HG03025 (cell line): Measurements from ENCODE around the gene C5orf15.
"Not testable (repeated sequence)": the region's sequence is repeated elsewhere in the genome, so short reads cannot be mapped to it uniquely, and the experiment has no call there.

Experiments
- ATAC-seq: cut with Tn5 transposase; IDR thresholded peaks from one replicate; pipeline ENCODE4 v1.9.1; 2021; ENCODE audit warnings: mild to moderate bottlenecking, moderate library complexity; ENCODE audit not compliant: unreplicated experiment, low FRiP score

The C5orf15 gene

DNA sequence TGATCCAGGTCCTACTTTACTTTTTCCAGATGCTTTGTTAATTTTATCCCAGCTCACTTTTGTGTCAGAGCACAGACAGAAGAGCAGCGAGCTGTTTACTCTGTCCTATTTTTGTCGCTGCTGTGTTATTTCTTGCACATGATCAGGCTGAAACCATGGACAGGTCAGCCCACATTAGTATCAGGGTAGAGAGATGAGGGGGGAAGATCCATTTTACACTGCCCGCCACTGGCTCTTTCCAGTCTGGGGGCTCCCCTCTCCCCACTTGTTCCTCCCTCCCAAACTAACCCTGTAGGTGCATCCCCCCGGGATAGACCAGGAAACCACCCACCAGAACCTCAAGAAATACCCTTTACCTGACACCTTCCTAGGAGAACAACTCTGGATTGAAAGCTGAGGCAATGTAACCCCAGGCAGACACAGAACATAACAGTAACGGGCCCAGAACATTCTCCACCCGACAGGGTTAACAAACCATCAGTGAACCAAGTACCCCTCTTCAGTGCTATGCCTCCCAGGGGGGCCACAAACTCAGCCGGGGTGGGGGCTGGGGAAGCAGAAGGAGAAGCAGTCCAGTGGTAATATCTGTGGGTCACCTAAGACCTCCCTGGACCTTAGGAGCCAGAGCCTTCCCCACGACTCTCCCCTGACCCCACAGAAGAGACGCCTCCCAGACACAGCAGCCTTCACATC is 26.0 kb upstream of the C5orf15 start:
- ATAC-seq: no peak

GRCh38 chr5:133993185-133993936 is 24.9 kb upstream of the C5orf15 start:
- no peak for ATAC-seq

DNA sequence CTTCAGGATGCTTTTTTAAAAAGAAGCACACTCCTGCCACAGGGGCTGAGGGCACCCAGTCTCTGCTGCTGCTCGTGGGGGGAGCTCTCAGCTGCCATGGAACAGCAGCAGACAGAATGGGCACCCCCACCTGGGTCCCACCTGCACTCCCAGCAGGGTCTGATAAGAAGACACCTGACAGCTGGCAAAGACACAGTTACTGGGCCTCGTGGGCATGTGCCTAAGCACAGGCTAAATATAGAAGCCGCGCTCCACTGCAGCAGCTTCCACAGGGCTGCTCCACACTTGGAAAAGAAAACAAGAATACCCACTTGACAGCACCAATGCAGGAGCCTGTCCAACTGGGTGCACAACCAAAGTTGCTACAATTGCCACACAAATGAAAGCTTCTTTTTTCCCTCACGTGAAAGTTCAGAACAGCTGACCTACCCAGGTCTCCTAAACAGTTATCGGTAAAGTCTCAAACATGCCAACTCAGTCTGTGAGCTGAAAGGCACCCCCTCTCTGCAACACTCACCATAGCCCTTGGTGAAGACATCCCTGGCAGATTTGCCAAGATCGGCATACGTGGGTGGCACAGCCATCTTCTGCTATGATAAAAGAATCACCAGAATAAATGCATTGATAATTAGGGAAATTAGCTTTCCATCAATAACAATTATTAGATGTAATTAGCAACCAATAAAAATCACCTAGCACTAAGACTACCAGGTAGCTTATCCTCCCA is 24.2 kb upstream of the C5orf15 start:
- no peak for ATAC-seq

DNA sequence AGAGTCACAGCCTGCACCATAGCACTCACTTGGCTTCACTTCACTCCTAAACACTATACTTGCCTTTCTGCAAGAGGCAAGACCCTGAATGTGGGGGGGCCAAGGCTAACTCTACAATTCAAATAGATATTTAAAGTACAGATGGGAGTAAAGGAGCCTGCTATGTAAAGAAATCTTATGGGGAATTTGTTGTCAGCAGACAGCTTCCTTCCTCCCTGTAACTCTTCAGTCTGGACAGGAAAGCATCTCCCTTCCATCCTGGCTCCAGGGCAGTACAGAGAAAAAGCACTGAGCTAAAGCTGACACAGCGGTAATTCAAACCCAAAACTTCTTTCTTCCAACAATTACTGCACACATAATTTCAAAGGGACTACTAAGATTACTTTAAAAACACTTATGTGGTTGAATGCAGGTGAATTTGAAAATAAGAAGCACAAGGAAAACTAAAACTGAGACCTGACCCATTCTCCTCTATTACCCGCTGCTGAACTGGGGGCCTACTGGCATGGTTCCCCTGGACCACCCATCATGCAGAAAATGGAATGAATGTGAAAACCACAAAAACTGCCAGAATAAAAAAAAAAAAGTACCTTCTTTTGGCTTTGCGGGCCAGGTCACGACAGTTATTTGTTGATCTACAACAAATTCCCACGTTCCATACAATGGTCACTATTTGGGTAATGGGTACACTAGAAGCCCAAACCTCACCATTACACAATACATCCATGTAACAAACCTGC is 22.9 kb upstream of the C5orf15 start:
- ATAC-seq: no peak

DNA sequence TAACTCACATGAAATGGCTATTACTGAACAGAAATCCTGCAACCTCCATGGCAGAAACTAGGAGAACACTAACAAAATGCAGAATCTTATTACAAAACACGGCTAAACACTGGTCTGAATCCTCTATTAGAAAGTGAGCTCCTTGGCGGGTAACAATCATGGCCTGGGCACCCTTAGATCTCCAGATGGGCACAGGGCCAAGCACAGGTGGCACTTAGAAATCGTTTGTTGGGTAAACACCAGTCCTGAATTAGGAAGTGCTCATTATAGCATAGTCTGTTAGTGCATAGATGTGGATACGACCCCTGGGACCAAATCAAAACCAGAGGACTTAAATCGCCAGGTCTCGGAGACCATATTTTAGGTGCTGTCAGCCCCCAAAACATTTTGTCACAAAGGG is 22.0 kb upstream of the C5orf15 start:
- no peak for ATAC-seq

- ATAC-seq: no peak
These were observed 17.2 kb upstream of the C5orf15 start for GRCh38 chr5:133985540-133986180.

DNA sequence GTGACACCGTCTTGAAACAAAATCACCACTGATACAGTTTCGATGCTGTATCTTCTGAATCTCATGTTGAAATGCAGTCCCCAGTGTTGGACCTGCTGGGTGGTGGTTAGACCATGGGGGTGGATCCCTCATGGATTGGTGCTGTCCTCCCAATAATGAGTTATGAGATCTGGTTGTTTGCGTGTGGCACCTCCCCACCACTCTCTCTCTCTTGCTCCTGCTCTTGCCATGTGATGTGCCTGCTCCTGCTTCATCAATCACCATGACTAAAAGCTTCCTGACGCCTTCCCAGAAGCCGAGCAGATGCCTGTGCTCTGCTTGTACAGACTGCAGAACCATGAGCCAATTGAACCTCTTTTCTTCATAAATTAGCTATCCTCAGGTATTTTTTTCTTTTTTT is 15.2 kb upstream of the C5orf15 start:
- no peak for ATAC-seq

DNA sequence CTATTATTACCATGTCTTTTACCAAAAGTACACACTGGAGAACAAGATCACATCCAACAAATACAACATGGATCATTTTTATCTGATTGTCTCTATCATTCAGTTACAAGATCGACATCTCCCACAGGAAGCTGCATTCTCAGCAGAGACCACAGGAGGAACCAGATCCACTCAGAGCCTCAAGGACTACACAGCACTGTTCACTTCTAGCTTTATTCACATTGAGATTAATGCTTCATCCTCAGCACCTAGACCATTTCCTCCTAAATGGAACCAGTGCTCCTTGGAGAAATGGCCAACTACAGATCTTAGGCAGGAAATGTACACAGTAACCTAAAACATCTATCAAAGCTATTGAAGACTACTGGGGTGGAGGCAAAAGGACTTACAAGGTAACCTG is 13.3 kb upstream of the C5orf15 start:
- ATAC-seq: no peak

GRCh38 chr5:133980652-133981051 is 12.2 kb upstream of the C5orf15 start:
- no peak for ATAC-seq

- ATAC-seq: no peak
These were observed 10.5 kb upstream of the C5orf15 start for GRCh38 chr5:133978943-133979342.

DNA sequence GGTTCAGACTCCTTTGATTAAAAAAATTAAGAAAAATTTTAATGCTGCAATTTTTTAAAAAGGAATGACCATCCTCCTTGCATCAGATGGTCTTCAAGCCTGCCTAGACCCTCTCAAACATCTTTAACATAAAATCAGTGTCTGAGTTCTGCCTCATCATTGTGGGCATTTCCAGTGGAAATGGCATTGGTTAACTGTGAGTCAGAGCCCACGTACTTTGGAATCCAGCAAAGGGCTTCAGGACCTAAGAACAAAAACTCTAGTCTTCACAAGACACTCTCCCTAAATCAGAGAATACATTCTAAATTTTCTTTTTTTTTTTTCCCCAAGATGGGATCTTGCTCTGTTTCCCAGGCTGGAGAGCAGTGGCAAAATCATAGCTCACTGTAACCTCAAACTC is 9.4 kb upstream of the C5orf15 start:
- no peak for ATAC-seq

DNA sequence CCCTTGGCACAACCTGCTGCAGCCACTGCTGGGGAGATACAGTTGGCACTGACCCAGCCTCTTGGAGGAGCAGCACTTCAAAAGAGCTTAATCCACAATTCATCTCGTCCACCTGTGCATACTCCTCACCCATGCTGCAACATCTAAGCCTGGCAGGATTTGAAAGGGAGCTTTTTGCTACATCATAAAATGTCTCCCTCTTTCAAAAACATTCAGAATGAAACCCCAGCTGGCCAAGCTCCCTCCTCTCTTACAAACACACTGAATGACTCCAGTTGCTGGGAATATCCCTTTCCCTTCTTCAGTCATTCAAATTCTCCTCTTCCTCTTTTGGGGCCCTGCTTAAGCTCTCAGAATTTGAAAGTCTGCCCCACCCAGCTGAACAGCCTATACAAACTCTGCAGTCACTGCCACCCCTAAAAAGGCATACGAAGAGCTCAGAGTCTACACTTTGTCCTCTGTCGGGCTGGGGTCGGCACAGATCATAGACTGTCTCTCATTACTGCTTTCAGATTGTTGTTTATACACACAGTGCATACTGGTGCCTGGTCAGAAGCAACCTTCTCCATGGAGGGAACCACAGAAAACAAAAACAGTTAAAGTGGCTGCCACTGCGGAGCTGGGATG is 8.8 kb upstream of the C5orf15 start:
- no peak for ATAC-seq

DNA sequence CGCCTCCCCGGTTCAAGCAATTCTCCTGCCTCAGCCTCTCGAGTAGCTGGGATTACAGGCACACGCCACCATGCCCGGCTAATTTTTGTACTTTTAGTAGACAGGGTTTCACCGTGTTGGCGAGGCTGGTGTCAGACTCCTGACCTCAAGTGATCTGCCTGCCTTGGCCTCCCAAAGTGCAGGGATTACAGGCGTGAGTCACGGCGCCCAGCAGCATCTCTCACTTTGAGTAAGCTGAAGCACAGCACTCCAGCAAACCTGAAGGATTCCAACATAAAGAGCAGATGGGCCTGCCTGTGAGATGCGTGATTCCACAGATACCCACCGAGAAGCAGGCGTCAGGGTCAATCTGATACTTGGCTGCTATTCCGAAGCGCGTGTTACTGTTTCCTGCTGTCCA is 7.1 kb upstream of the C5orf15 start:
- not testable (repeated sequence) for ATAC-seq

GRCh38 chr5:133974142-133974541 is 5.7 kb upstream of the C5orf15 start:
- ATAC-seq: no peak

DNA sequence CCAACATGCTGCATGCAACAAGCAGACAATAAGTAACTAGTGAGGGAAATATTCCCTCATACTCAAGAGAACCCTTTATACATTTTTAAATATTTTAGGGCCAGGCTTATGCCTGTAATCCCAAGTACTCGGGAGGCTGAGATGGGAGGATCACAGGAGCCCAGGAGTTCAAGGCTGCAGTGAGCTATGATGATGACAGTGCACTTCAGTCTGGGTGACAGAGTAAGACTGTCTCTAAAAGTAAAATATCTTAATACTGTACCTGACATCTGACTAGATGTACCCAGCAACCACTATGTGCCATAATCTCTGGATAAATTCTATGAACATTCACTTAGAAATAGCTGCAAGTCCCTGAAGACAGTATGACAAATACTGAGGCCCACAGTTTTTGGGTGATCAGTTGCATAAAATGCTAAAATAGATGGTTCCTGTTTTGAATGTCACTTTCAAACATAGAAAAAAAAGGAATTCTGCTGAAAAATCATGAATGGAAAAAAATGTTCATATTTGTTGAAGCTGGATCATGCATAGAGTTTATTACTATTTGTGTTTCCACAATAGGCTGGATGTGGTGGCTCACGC is 2.0 kb upstream of the C5orf15 start:
- ATAC-seq: no peak

DNA sequence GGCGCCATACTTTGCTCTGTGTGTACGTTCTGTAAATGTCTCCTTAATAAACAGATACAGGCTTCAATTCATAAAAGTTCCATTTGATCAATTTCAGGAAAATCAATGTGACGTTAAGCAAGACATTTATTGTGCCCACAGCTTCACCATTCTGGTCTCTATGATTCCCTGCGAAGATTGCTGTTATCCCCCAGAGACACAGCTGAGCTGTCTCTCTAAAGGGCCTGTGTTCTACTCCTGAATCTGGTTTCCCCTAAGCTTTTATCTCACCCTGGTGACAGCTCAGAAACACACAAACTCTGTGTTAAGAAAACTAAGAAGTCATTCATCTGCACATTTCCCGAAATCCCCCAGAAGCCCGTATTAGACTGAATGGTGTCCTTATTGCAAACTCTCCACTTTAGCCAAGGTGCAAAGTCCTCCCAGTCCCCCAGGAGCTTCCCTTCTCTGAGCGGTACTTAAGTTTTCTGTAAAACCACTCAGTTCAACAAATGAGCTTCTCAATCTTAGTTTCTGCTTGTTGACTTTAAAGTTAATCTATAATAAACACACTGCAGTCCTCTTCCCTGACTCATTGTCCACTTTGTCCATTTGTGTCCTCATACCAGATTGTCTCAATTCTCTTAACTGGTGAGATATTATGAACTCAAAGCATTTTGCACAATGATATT is 1.4 kb upstream of the C5orf15 start:
- ATAC-seq: no peak

GRCh38 chr5:133967698-133968203 is 674 bp downstream of the C5orf15 start:
- peak; percentile 3 for ATAC-seq

- no peak for ATAC-seq
These were observed 1.3 kb downstream of the C5orf15 start for GRCh38 chr5:133967124-133967523.

DNA sequence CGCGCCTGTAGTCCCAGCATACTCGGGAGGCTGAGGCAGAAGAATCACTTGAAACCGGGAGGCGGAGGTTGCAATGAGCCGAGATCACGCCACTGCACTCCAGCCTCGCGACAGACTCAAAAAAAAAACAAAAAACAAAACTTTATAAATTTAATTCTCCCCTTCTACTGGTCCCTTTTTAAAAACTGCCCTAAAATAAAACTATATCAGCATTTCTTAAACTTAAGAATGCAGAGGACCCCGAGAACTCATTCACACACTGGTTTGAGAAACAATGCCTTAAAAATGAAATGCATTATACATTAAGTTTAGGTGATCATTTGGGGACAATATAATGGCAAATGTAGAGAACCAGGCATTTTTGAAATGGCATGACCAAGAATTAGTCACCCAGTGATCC is 2.3 kb downstream of the C5orf15 start:
- no peak for ATAC-seq
